ENCODE measurements around the gene PCGF1. TPM values are rescaled to one million over a fixed set of nuclear protein-coding genes. Genes with fewer than 3 reads are reported as not detected.

The PCGF1 gene
- total and polyA plus RNA-seq, 2 of the 4 experiments (the other 2 are of a cell fraction), result 23.4 to 31.4 TPM

GRCh38 chr2:74548285-74548899, 40.9 kb upstream of the PCGF1 start:
- ChIA-PET POLR2A (ENCODE audit: unreplicated experiment) (no interaction called here), CTCF (interaction anchor here (1.5 kb wide), 1 partner anchor 65 kb away, joined by 3 read pairs; the partner anchor contains the start of genes CCDC142 and TTC31)
- peak overlapping the region; percentile 52 for H3K4me3 ChIP-seq (ENCODE audit: insufficient read depth, low read depth, low read length)
- WGBS, 2 experiments (ENCODE audit: extremely low coverage in 2 of 2, insufficient read length in 1 of 2), result 42% methylated on average over 3 of the region's 26 CpGs; no CpG with 5 or more reads in 1 of the 2 experiments
- peak overlapping the region; percentile 44; the same call in 1 of the 2 replicates for H3K9ac ChIP-seq (ENCODE audit: low read depth, low read length)
- intact Hi-C loops (cut with micrococcal nuclease), result no loop called here
- H3K27ac ChIP-seq (ENCODE audit: insufficient read depth, low read length), result peak overlapping the region; percentile 9; the same call in 1 of the 2 replicates
- no peaks in the 10 kb centered on the region for H3K9me3 ChIP-seq (ENCODE audit: control insufficient read depth, insufficient read depth, low read length)
- no peak for DNase-seq
- no peak overlapping the region for H2AK9ac ChIP-seq (replicated peaks; ENCODE audit: low read depth, low read length, poor library complexity)
- peaks cover 14 to 44% of the 10 kb centered on the region in 2 experiments for H3K79me1 ChIP-seq (ENCODE audit: low read depth in 1 of 2, low read length in 2 of 2)
- in situ Hi-C loops (cut with MboI; ENCODE audit: low sequenced_read_pairs), result no loop called here
- no peak overlapping the region for H2BK5ac ChIP-seq (ENCODE audit: low read depth, low read length, poor library complexity, severe bottlenecking)
- H2BK20ac ChIP-seq (ENCODE audit: low read depth, low read length), result no peak overlapping the region
- BruUV-seq (replicated peaks), result no TSS peak
- H4K91ac ChIP-seq (ENCODE audit: insufficient read depth, low read depth, low read length), result peak overlapping the region; percentile 37; the same call in 1 of the 2 replicates
- peaks cover 20% of the 10 kb centered on the region for H3K4me1 ChIP-seq (ENCODE audit: control insufficient read depth, insufficient read depth, low read length)
- no peak overlapping the region for H3K56ac ChIP-seq (ENCODE audit: extremely low read depth, insufficient read depth, low read length)
- H4K5ac ChIP-seq (ENCODE audit: low read depth, low read length), result peak overlapping the region; percentile 36; the same call in 1 of the 2 replicates
- peak overlapping the region; percentile 48; the same call in 1 of the 2 replicates for H3K23ac ChIP-seq (ENCODE audit: low read depth, low read length)
- peaks cover 13% of the 10 kb centered on the region for H3K36me3 ChIP-seq (ENCODE audit: control insufficient read depth, insufficient read depth, low read length)
- H2BK120ac ChIP-seq (ENCODE audit: low read depth, low read length), result no peak overlapping the region
- H3K9me1 ChIP-seq (ENCODE audit: insufficient read depth, low read length), result peaks cover 13% of the 10 kb centered on the region; the same call in 1 of the 2 replicates
- H3K18ac ChIP-seq (ENCODE audit: low read depth, low read length), result peak overlapping the region; percentile 17; the same call in 1 of the 2 replicates
- peak overlapping the region; percentile 7; the same call in 1 of the 2 replicates for H2AK5ac ChIP-seq (ENCODE audit: low read depth, low read length)
- H2AFZ ChIP-seq (replicated peaks; ENCODE audit: low read length, poor library complexity), result peak overlapping the region; percentile 94
- H3K4ac ChIP-seq (ENCODE audit: low read depth, low read length), result peak overlapping the region; percentile 34
- no peak overlapping the region for H2BK15ac ChIP-seq (ENCODE audit: low read depth, low read length)
- H3K4me2 ChIP-seq (ENCODE audit: low read depth, low read length), result peak overlapping the region; percentile 78
- H3K27me3 ChIP-seq (ENCODE audit: control insufficient read depth, insufficient read depth, low read length), result no peaks in the 10 kb centered on the region
- no peaks in the 10 kb centered on the region; the same call in 1 of the 2 replicates for H4K20me1 ChIP-seq (ENCODE audit: insufficient read depth, low read length)
- H3K14ac ChIP-seq (replicated peaks; ENCODE audit: low read depth, low read length), result 0 out of 2 replicates have a peak overlapping the region, but pooled peaks have one; percentile 24
- no peak for ATAC-seq (ENCODE audit: low read depth)
- TF ChIP-seq RFX5 (IDR thresholded peaks at IDR 0.05; ENCODE audit: low read depth, low read length) (no peak), CHD1 (IDR thresholded peaks at IDR 0.05; ENCODE audit: low read depth, low read length) (no peak), FOS (IDR thresholded peaks at IDR 0.05; ENCODE audit: low read depth, low read length) (no peak), RAD21 (IDR thresholded peaks at IDR 0.05; ENCODE audit: low read length) (no peak), RCOR1 (IDR thresholded peaks at IDR 0.05; ENCODE audit: insufficient replicate concordance, low read length) (no peak), MXI1 (IDR thresholded peaks at IDR 0.05; ENCODE audit: borderline replicate concordance, low read depth, low read length) (no peak), MAZ (IDR thresholded peaks at IDR 0.05; ENCODE audit: borderline replicate concordance, low read depth, low read length) (no peak), BHLHE40 (IDR thresholded peaks at IDR 0.05; ENCODE audit: low read depth, low read length) (no peak), MAFK (IDR thresholded peaks at IDR 0.05; ENCODE audit: low read depth, low read length) (no peak), SMC3 (IDR thresholded peaks at IDR 0.05; ENCODE audit: low read depth, low read length) (no peak), ELK1 (IDR thresholded peaks at IDR 0.05; ENCODE audit: borderline replicate concordance, low read depth, low read length) (no peak), USF2 (IDR thresholded peaks at IDR 0.05; ENCODE audit: low read depth, low read length) (no peak), NFE2L2 (IDR thresholded peaks at IDR 0.05; ENCODE audit: low read depth, low read length) (no peak), POLR2A (IDR thresholded peaks at IDR 0.05; ENCODE audit: low read depth, low read length) (no peak)
- TF ChIP-seq, protein P1, sequence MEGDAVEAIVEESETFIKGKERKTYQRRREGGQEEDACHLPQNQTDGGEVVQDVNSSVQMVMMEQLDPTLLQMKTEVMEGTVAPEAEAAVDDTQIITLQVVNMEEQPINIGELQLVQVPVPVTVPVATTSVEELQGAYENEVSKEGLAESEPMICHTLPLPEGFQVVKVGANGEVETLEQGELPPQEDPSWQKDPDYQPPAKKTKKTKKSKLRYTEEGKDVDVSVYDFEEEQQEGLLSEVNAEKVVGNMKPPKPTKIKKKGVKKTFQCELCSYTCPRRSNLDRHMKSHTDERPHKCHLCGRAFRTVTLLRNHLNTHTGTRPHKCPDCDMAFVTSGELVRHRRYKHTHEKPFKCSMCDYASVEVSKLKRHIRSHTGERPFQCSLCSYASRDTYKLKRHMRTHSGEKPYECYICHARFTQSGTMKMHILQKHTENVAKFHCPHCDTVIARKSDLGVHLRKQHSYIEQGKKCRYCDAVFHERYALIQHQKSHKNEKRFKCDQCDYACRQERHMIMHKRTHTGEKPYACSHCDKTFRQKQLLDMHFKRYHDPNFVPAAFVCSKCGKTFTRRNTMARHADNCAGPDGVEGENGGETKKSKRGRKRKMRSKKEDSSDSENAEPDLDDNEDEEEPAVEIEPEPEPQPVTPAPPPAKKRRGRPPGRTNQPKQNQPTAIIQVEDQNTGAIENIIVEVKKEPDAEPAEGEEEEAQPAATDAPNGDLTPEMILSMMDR (conservative IDR thresholded peaks at IDR 0.05; ENCODE audit: low read depth, low read length), result no peak
- peak overlapping the region; percentile 53 to 54; a peak in 2 of 4 replicates for H4K8ac ChIP-seq (ENCODE audit: low read depth in 2 of 2, low read length in 2 of 2)
- dilution Hi-C loops (cut with HindIII; ENCODE audit: low sequenced_read_pairs, unreplicated experiment), result no loop called here
